Activated CD4-positive, alpha-beta T cell treated with anti-CD3 and anti-CD28 coated beads, Interleukin-2, amount 10 ng/mL, durations not matched to agents 7 days and 5 days (primary cell): Measurements from ENCODE around the gene GALC. TPM values are rescaled to one million over a fixed set of nuclear protein-coding genes. Genes with fewer than 3 reads are reported as not detected.

ENCODE experiments used
- CTCF ChIA-PET: fragments of 350-600 bp; sonication (Branson Sonifier 250); formaldehyde crosslinking; loops from one replicate; lab custom pipeline; 2021; ENCODE audit warnings: antibody characterized with exemption; lab: Charles Lee
- POLR2A ChIA-PET: fragments of 350-600 bp; sonication (Branson Sonifier 250); formaldehyde crosslinking; loops from one replicate; lab custom pipeline; 2021; ENCODE audit warnings: antibody characterized with exemption; lab: Charles Lee
- DNase-seq: peaks from one replicate; pipeline ENCODE4 v3.0.0-alpha.2; 2020
- H3K27ac Mint-ChIP-seq: one replicate; pipeline ENCODE4 v1.8.0; 2021; ENCODE audit warnings: mild to moderate bottlenecking, moderate library complexity, mixed read lengths
- H3K27me3 Mint-ChIP-seq: one replicate; pipeline ENCODE4 v1.8.0; 2021; ENCODE audit warnings: mixed read lengths
- H3K36me3 Mint-ChIP-seq: one replicate; pipeline ENCODE4 v1.8.0; 2021; ENCODE audit warnings: low read depth, mixed read lengths
- H3K4me1 Mint-ChIP-seq: one replicate; pipeline ENCODE4 v1.8.0; 2021; ENCODE audit warnings: mixed read lengths
- H3K4me3 Mint-ChIP-seq: one replicate; pipeline ENCODE4 v1.8.0; 2021; ENCODE audit warnings: mild to moderate bottlenecking, moderate library complexity, mixed read lengths
- H3K9me3 Mint-ChIP-seq: one replicate; pipeline ENCODE4 v1.8.0; 2021; ENCODE audit warnings: mixed read lengths
- total RNA-seq, 2 experiments: library from RNA; stranded (reverse); gene quantifications; one replicate each; pipeline ENCODE4 v1.2.3, GENCODE V29; 2021

The GALC gene
- 10 to 100 TPM; 15.5 to 16.9 TPM for total RNA-seq

- Mint-ChIP-seq H3K36me3 (peaks cover 11% of the 10 kb centered on the region), H3K27me3 (no peaks in the 10 kb centered on the region), H3K9me3 (peaks cover 3% of the 10 kb centered on the region), H3K4me1 (peaks cover 68% of the 10 kb centered on the region), H3K27ac (peak within 1 kb of the TSS; percentile 98), H3K4me3 (peak within 1 kb of the TSS; percentile 95)
- POLR2A ChIA-PET: interaction anchor here (0.7 to 1.7 kb wide), 2 partner anchors 13 to 41 kb away, joined by 3 to 9 read pairs; partner anchors contain the start of gene GPR65
- peak; percentile 96 for DNase-seq
- CTCF ChIA-PET: interaction anchor here (1.0 to 2.0 kb wide), 5 partner anchors 10 to 25 kb away, joined by 4 to 8 read pairs (median 6); partner anchors contain the start of gene GPR65
Measured at GRCh38 chr14:87992718-87993628, at the start of gene GALC. GALC (minus strand) TSS chr14:87993182; CDS start chr14:87993164, 18 bp downstream.

GRCh38 chr14:88040146-88040545 is 47.2 kb upstream of the GALC start:
- no peak for DNase-seq
- H3K4me1 Mint-ChIP-seq: peaks cover 11% of the 10 kb centered on the region
- no peak overlapping the region for H3K27ac Mint-ChIP-seq
- CTCF ChIA-PET: no interaction called here
- POLR2A ChIA-PET: no interaction called here
- peaks cover 7% of the 10 kb centered on the region for H3K9me3 Mint-ChIP-seq
- no peak overlapping the region for H3K4me3 Mint-ChIP-seq
- H3K27me3 Mint-ChIP-seq: no peaks in the 10 kb centered on the region
- H3K36me3 Mint-ChIP-seq: no peaks in the 10 kb centered on the region

GRCh38 chr14:88039197-88039596 is 46.2 kb upstream of the GALC start:
- H3K9me3 Mint-ChIP-seq: peaks cover 7% of the 10 kb centered on the region
- H3K36me3 Mint-ChIP-seq: peaks cover under 1% of the 10 kb centered on the region
- H3K4me1 Mint-ChIP-seq: peaks cover 3% of the 10 kb centered on the region
- POLR2A ChIA-PET: no interaction called here
- CTCF ChIA-PET: interaction anchor here (1.0 to 1.1 kb wide), 2 partner anchors 12 to 26 kb away, joined by 3 read pairs; no protein-coding TSS in a partner anchor
- H3K27me3 Mint-ChIP-seq: no peaks in the 10 kb centered on the region
- no peak overlapping the region for H3K27ac Mint-ChIP-seq
- no peak for DNase-seq
- H3K4me3 Mint-ChIP-seq: no peak overlapping the region

GRCh38 chr14:88037325-88037724 is 44.3 kb upstream of the GALC start:
- Mint-ChIP-seq H3K27me3 (no peaks in the 10 kb centered on the region), H3K4me1 (peaks cover 2% of the 10 kb centered on the region), H3K9me3 (peaks cover 7% of the 10 kb centered on the region), H3K36me3 (peaks cover 2% of the 10 kb centered on the region), H3K27ac (no peak overlapping the region), H3K4me3 (no peak overlapping the region)
- ChIA-PET POLR2A (no interaction called here), CTCF (no interaction called here)
- no peak for DNase-seq

GRCh38 chr14:88036422-88036821 is 43.4 kb upstream of the GALC start:
- CTCF ChIA-PET: interaction anchor here (1.4 kb wide), 1 partner anchor 12 kb away, joined by 3 read pairs; no protein-coding TSS in a partner anchor

GRCh38 chr14:88034076-88034475 is 41.1 kb upstream of the GALC start:
- Mint-ChIP-seq H3K36me3 (peaks cover 10% of the 10 kb centered on the region), H3K4me1 (peaks cover 19% of the 10 kb centered on the region), H3K27ac (no peak overlapping the region), H3K9me3 (peaks cover 14% of the 10 kb centered on the region), H3K27me3 (no peaks in the 10 kb centered on the region), H3K4me3 (no peak overlapping the region)
- DNase-seq: no peak
- ChIA-PET POLR2A (no interaction called here), CTCF (no interaction called here)

More at GRCh38 chr14:88036422-88036821, 43.4 kb upstream of the GALC start:
- Mint-ChIP-seq H3K27me3 (no peaks in the 10 kb centered on the region), H3K36me3 (peaks cover 2% of the 10 kb centered on the region), H3K9me3 (peaks cover 7% of the 10 kb centered on the region), H3K4me3 (no peak overlapping the region), H3K27ac (no peak overlapping the region), H3K4me1 (peaks cover 4% of the 10 kb centered on the region)
- no peak for DNase-seq
- POLR2A ChIA-PET: no interaction called here

GRCh38 chr14:88032373-88032772 is 39.4 kb upstream of the GALC start:
- DNase-seq: no peak
- ChIA-PET POLR2A (no interaction called here), CTCF (no interaction called here)
- Mint-ChIP-seq H3K27ac (no peak overlapping the region), H3K4me1 (peaks cover 26% of the 10 kb centered on the region), H3K4me3 (no peak overlapping the region), H3K36me3 (peaks cover 14% of the 10 kb centered on the region), H3K27me3 (no peaks in the 10 kb centered on the region), H3K9me3 (peaks cover 9% of the 10 kb centered on the region)

GRCh38 chr14:88030892-88031291 is 37.9 kb upstream of the GALC start:
- Mint-ChIP-seq H3K9me3 (peaks cover 7% of the 10 kb centered on the region), H3K36me3 (peaks cover 22% of the 10 kb centered on the region), H3K27me3 (no peaks in the 10 kb centered on the region), H3K4me3 (no peak overlapping the region), H3K27ac (no peak overlapping the region), H3K4me1 (peaks cover 40% of the 10 kb centered on the region)
- ChIA-PET POLR2A (no interaction called here), CTCF (interaction anchor here (0.6 to 2.1 kb wide), 4 partner anchors 11 to 248 kb away, joined by 3 to 5 read pairs (median 4); no protein-coding TSS in a partner anchor)
- no peak for DNase-seq

- CTCF ChIA-PET: interaction anchor here (0.6 to 2.1 kb wide), 6 partner anchors 10 to 883 kb away, joined by 3 to 5 read pairs (median 3); no protein-coding TSS in a partner anchor
- no peak for DNase-seq
- H3K36me3 Mint-ChIP-seq: peaks cover 23% of the 10 kb centered on the region
- peaks cover 48% of the 10 kb centered on the region for H3K4me1 Mint-ChIP-seq
- POLR2A ChIA-PET: interaction anchor here (0.6 kb wide), 1 partner anchor 11 kb away, joined by 4 read pairs; no protein-coding TSS in a partner anchor
- H3K27ac Mint-ChIP-seq: no peak overlapping the region
- peaks cover 6% of the 10 kb centered on the region for H3K9me3 Mint-ChIP-seq
- no peak overlapping the region for H3K4me3 Mint-ChIP-seq
- H3K27me3 Mint-ChIP-seq: no peaks in the 10 kb centered on the region
Measured at GRCh38 chr14:88030079-88030478, 37.1 kb upstream of the GALC start.

- Mint-ChIP-seq H3K9me3 (peaks cover 6% of the 10 kb centered on the region), H3K27ac (peak overlapping the region; percentile 1), H3K4me3 (no peak overlapping the region), H3K4me1 (peaks cover 54% of the 10 kb centered on the region), H3K36me3 (peaks cover 25% of the 10 kb centered on the region), H3K27me3 (no peaks in the 10 kb centered on the region)
- ChIA-PET CTCF (interaction anchor here (0.6 to 2.1 kb wide), 4 partner anchors 12 to 884 kb away, joined by 3 to 5 read pairs (median 4); no protein-coding TSS in a partner anchor), POLR2A (interaction anchor here (0.6 kb wide), 1 partner anchor 12 kb away, joined by 4 read pairs; no protein-coding TSS in a partner anchor)
- DNase-seq: no peak
Measured at GRCh38 chr14:88029500-88029899, 36.5 kb upstream of the GALC start.

GRCh38 chr14:88026890-88027289 is 33.9 kb upstream of the GALC start:
- Mint-ChIP-seq H3K36me3 (peaks cover 23% of the 10 kb centered on the region), H3K9me3 (peaks cover 6% of the 10 kb centered on the region), H3K27me3 (no peaks in the 10 kb centered on the region), H3K4me1 (peaks cover 75% of the 10 kb centered on the region), H3K27ac (peak overlapping the region; percentile 89), H3K4me3 (peak overlapping the region; percentile 7)
- DNase-seq: peak; percentile 14
- POLR2A ChIA-PET: no interaction called here
- CTCF ChIA-PET: interaction anchor here (0.6 to 1.7 kb wide), 5 partner anchors 10 to 21 kb away, joined by 3 to 5 read pairs (median 3); no protein-coding TSS in a partner anchor

GRCh38 chr14:88025313-88025712 is 32.3 kb upstream of the GALC start:
- Mint-ChIP-seq H3K27me3 (no peaks in the 10 kb centered on the region), H3K36me3 (peaks cover 29% of the 10 kb centered on the region), H3K27ac (no peak overlapping the region), H3K4me3 (no peak overlapping the region), H3K9me3 (peaks cover 3% of the 10 kb centered on the region), H3K4me1 (peaks cover 70% of the 10 kb centered on the region)
- ChIA-PET CTCF (interaction anchor here (1.6 to 1.7 kb wide), 2 partner anchors 9 to 13 kb away, joined by 3 to 5 read pairs; no protein-coding TSS in a partner anchor), POLR2A (no interaction called here)
- no peak for DNase-seq
